HCT116 (cell line): ENCODE measurements around the gene TMEFF2. TPM values are rescaled to one million over a fixed set of nuclear protein-coding genes. Genes with fewer than 3 reads are reported as not detected.

Source experiments
- ATAC-seq: fragments of 200-7000 bp; cut with Tn5 transposase; 2 replicates; pipeline ENCODE4 v1.9.1; 2020; ENCODE audit warnings: mild to moderate bottlenecking, moderate library complexity
- BruUV-seq: library from RNA; stranded (reverse); fragments of 400-500 nt; replicated peaks from 2 replicates; lab custom pipeline; 2021; lab: Mats Ljungman, UMichigan
- CTCF ChIA-PET: fragments of 300-600 bp; sonication (Branson Sonifier 250); formaldehyde crosslinking; loops from one replicate; lab custom pipeline; 2021; ENCODE audit warnings: antibody characterized with exemption; lab: Charles Lee
- POLR2A ChIA-PET: fragments of 300-600, 350-600 bp; sonication (Branson Sonifier 250); formaldehyde crosslinking; loops from one replicate; lab custom pipeline; 2021; ENCODE audit warnings: antibody characterized with exemption; lab: Charles Lee
- RAD21 ChIA-PET, 2 experiments: fragments of 300-600 bp; sonication (Branson Sonifier 250); formaldehyde crosslinking; loops; one replicate each; lab custom pipeline; 2023; ENCODE audit warnings: low total read pairs in 2 of 2; ENCODE audit not compliant: uncharacterized antibody in 2 of 2, unreplicated experiment in 2 of 2, low non-redundant PET in 1 of 2; lab: Charles Lee
- DNase-seq: peaks from one replicate; pipeline ENCODE4 v3.0.0-alpha.2; 2010; ENCODE audit warnings: low read depth, low spot score
- H2AFZ ChIP-seq: fragments of 200-600 bp; shearing (Covaris generic), sonication (generic); 2 replicates; pipeline ENCODE4 v1.6.1; 2017; ENCODE audit warnings: low read depth, mixed run types, mixed read lengths, antibody characterized with exemption, low read length; ENCODE audit not compliant: poor library complexity, severe bottlenecking
- H3K27ac ChIP-seq: 2 replicates; pipeline ENCODE4 v1.5.1; 2012; ENCODE audit warnings: low read depth, low read length
- H3K27me3 ChIP-seq: fragments of 200-600 bp; sonication (generic); 2 replicates; pipeline ENCODE4 v1.6.1; 2016; ENCODE audit warnings: mixed run types, low read length, mixed read lengths; ENCODE audit not compliant: insufficient read depth
- H3K36me3 ChIP-seq, 2 experiments: fragments of 200-500 bp in 1 of 2; fragments of 200-600 bp in 1 of 2; sonication (Bioruptor generic) in 1 of 2; sonication (generic) in 1 of 2; 2 replicates each; pipeline versions ENCODE4 v1.5.1 to v1.6.1; 2014 to 2016; ENCODE audit warnings: low read length in 2 of 2, inconsistent platforms in 1 of 2, mixed read lengths in 1 of 2, mixed run types in 1 of 2; ENCODE audit not compliant: insufficient read depth in 2 of 2, control insufficient read depth in 1 of 2
- H3K4me1 ChIP-seq, 2 experiments: fragments of 200-600 bp in 1 of 2; sonication (generic) in 1 of 2; 2 replicates each; pipeline versions ENCODE4 v1.5.1 to v1.6.1; 2012 to 2017; ENCODE audit warnings: low read length in 2 of 2, inconsistent platforms in 1 of 2, mild to moderate bottlenecking in 1 of 2, mixed read lengths in 1 of 2, mixed run types in 1 of 2, moderate library complexity in 1 of 2; ENCODE audit not compliant: insufficient read depth in 2 of 2, control insufficient read depth in 1 of 2
- H3K4me2 ChIP-seq: fragments of 200-600 bp; sonication (generic); 2 replicates; pipeline ENCODE4 v1.6.1; 2017; ENCODE audit warnings: mixed run types, low read length, mixed read lengths
- H3K4me3 ChIP-seq, 2 experiments: fragments of 200-600 bp in 1 of 2; sonication (generic) in 1 of 2; replicated peaks in 1 of 2; 2 replicates each; pipeline ENCODE4 v1.5.1; 2011 to 2016; ENCODE audit warnings: low read length in 2 of 2, control low read depth in 1 of 2, low read depth in 1 of 2, mild to moderate bottlenecking in 1 of 2, mixed read lengths in 1 of 2, mixed run types in 1 of 2
- H3K79me2 ChIP-seq: fragments of 200-600 bp; sonication (generic); 2 replicates; pipeline ENCODE4 v1.6.1; 2017; ENCODE audit warnings: mild to moderate bottlenecking, mixed run types, low read length, moderate library complexity, mixed read lengths; ENCODE audit not compliant: insufficient read depth
- H3K9ac ChIP-seq: fragments of 200-600 bp; sonication (generic); 2 replicates; pipeline ENCODE4 v1.6.1; 2016; ENCODE audit warnings: low read length, mixed read lengths
- H3K9me2 ChIP-seq: fragments of 200-600 bp; sonication (generic), shearing (Covaris generic); 2 replicates; pipeline ENCODE4 v1.6.1; 2017; ENCODE audit warnings: mixed run types, mild to moderate bottlenecking, moderate library complexity; ENCODE audit not compliant: insufficient read depth
- H3K9me3 ChIP-seq, 2 experiments: fragments of 200-500 bp in 1 of 2; fragments of 200-600 bp in 1 of 2; sonication (Bioruptor generic) in 1 of 2; sonication (generic) in 1 of 2; 2 replicates each; pipeline ENCODE4 v1.6.1; 2014 to 2017; ENCODE audit warnings: low read length in 2 of 2, mixed read lengths in 2 of 2, inconsistent platforms in 1 of 2, low read depth in 1 of 2, mild to moderate bottlenecking in 1 of 2, mixed run types in 1 of 2, moderate library complexity in 1 of 2; ENCODE audit not compliant: control insufficient read depth in 1 of 2, insufficient read depth in 1 of 2
- H4K20me1 ChIP-seq: fragments of 200-600 bp; sonication (generic), shearing (Covaris generic); 2 replicates; pipeline ENCODE4 v1.6.1; 2017; ENCODE audit warnings: mixed run types, mild to moderate bottlenecking, moderate library complexity; ENCODE audit not compliant: insufficient read depth
- CBX3 ChIP-seq: IDR thresholded peaks from 2 replicates; pipeline ENCODE4 v1.6.1; 2012; ENCODE audit warnings: low read depth
- CEBPB ChIP-seq: IDR thresholded peaks from 2 replicates; pipeline ENCODE4 v1.6.1; 2012; ENCODE audit warnings: low read depth
- CTCF ChIP-seq, 3 experiments: fragments of 200-600 bp in 1 of 3; sonication (generic) in 1 of 3; IDR thresholded peaks in 2 of 3; conservative IDR thresholded peaks in 1 of 3; 2 replicates each; pipeline ENCODE4 v1.5.1; 2012 to 2017; ENCODE audit warnings: low read depth in 2 of 3, low read length in 2 of 3, antibody characterized with exemption in 1 of 3, borderline replicate concordance in 1 of 3, control low read depth in 1 of 3, mild to moderate bottlenecking in 1 of 3, mixed read lengths in 1 of 3, mixed run types in 1 of 3, moderate library complexity in 1 of 3; ENCODE audit not compliant: insufficient read depth in 1 of 3
- EGR1 ChIP-seq: IDR thresholded peaks from 2 replicates; pipeline ENCODE4 v1.6.1; 2012; ENCODE audit warnings: low read depth
- EZH2phosphoT487 ChIP-seq: fragments of 200-600 bp; IDR thresholded peaks from 2 replicates; pipeline ENCODE4 v1.6.1; 2018; ENCODE audit warnings: antibody characterized with exemption, borderline replicate concordance
- POLR2A ChIP-seq: IDR thresholded peaks from 2 replicates; pipeline ENCODE4 v1.7.0; 2011; ENCODE audit warnings: borderline replicate concordance; ENCODE audit not compliant: insufficient read depth, insufficient read length; ENCODE audit errors: extremely low read depth
- RAD21 ChIP-seq: IDR thresholded peaks from 2 replicates; pipeline ENCODE4 v1.6.1; 2012; ENCODE audit warnings: low read depth, mild to moderate bottlenecking
- REST ChIP-seq: IDR thresholded peaks from 2 replicates; pipeline ENCODE4 v1.6.1; 2012; ENCODE audit warnings: low read depth
- SRF ChIP-seq: IDR thresholded peaks from 2 replicates; pipeline ENCODE4 v1.6.1; 2012; ENCODE audit warnings: low read depth
- YY1 ChIP-seq: IDR thresholded peaks from 2 replicates; pipeline ENCODE4 v1.6.1; 2011; ENCODE audit warnings: low read length, low read depth, moderate library complexity, mild to moderate bottlenecking; ENCODE audit not compliant: insufficient replicate concordance; ENCODE audit errors: extremely low read depth
- intact Hi-C: fragments of 100-400 bp; cut with micrococcal nuclease; formaldehyde crosslinking; loops from 2 replicates; pipeline ENCODE4 v1.10.0; 2022
- total RNA-seq: library from RNA; stranded (reverse); gene quantifications from one replicate; pipeline ENCODE4 v1.2.1, GENCODE V29; 2021; ENCODE audit not compliant: unreplicated experiment
- TF ChIP-seq, protein P1 (sequence below): IDR thresholded peaks from 2 replicates; pipeline ENCODE4 v1.6.1; 2012

Gene TMEFF2
- total RNA-seq, 1 experiment from 2014 or later, result not detected

DNA sequence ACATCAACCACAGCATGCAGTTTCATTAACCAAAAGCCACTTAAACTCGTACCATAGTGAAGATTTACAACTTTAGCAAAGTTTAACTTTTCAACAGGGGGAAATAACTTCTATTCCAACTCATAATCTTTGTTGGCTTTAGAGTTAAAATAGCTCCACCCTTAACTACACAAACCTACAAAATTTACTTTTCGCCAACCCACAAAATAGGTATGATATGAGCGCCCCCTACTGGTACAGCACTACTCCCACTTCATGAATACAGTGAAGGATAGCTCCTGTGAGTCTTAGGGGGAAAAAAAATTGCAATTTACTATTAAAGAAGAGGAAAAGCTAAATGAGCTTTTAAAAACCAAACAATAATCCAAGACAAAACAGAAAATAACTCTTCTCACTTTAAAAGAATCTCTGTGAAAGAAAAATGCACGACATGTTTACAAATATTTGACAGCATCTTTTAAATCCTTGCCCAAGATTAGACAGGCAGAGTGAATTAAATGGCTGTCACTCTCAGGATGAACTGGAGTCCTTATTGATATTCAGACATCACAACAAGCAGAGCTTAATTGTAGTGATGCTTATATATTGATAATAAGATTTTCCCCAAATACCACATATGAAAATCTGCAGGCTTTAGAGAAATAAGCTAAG is 32.2 kb downstream of the TMEFF2 start:
- H3K79me2 ChIP-seq, result no peaks in the 10 kb centered on the region
- no peaks in the 10 kb centered on the region for H3K27me3 ChIP-seq
- no peaks in the 10 kb centered on the region for H3K4me1 ChIP-seq
- H3K27ac ChIP-seq, result no peak overlapping the region
- H3K9me2 ChIP-seq, result no peaks in the 10 kb centered on the region
- ChIA-PET POLR2A (interaction anchor here (0.9 to 1.4 kb wide), 5 partner anchors 291 to 609 kb away, joined by 3 to 9 read pairs (median 4); no protein-coding TSS in a partner anchor), CTCF (interaction anchor here (0.6 to 2.4 kb wide), 43 partner anchors 8 to 625 kb away, joined by 3 to 158 read pairs (median 4); partner anchors contain the start of gene CAVIN2)
- H3K36me3 ChIP-seq, result no peaks in the 10 kb centered on the region
- H3K9ac ChIP-seq, result no peak overlapping the region
- no TSS peak for BruUV-seq
- H3K4me2 ChIP-seq, result no peak overlapping the region
- intact Hi-C loops, result loop anchor here (1.0 to 2.0 kb wide), 4 partner anchors 293 to 607 kb away; no protein-coding TSS in a partner anchor
- TF ChIP-seq EGR1 (no peak), CEBPB (peak; percentile 15; the same call in 1 of the 2 replicates), YY1 (peak; percentile 21), EZH2phosphoT487 (no peak), RAD21 (peak; percentile 95), SRF (no peak), POLR2A (no peak), CBX3 (no peak), REST (no peak), CTCF (IDR thresholded peaks at IDR 0.05 in 2 of 3, conservative IDR thresholded peaks at IDR 0.05 in 1 of 3; ENCODE audit: borderline replicate concordance in 1 of 3, insufficient read depth in 1 of 3, low read depth in 2 of 3, low read length in 2 of 3) (peak; percentile 82 to 97 (median 91))
- TF ChIP-seq, protein P1, sequence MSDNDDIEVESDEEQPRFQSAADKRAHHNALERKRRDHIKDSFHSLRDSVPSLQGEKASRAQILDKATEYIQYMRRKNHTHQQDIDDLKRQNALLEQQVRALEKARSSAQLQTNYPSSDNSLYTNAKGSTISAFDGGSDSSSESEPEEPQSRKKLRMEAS, result no peak
- TF ChIP-seq, all 23 proteins: peak for 4
- ATAC-seq, result peak; percentile 93
- DNase-seq, result peak; percentile 50
- RAD21 ChIA-PET, result interaction anchor here (0.5 to 2.1 kb wide), 14 partner anchors 10 to 623 kb away, joined by 3 to 66 read pairs (median 3); no protein-coding TSS in a partner anchor
- Histone ChIP-seq H3K9me3 (no peaks in the 10 kb centered on the region), H4K20me1 (no peaks in the 10 kb centered on the region), H3K4me3 (no peak overlapping the region), H2AFZ (peak overlapping the region; percentile 4)
